GM18502 (cell line): ENCODE measurements around the gene KYAT1.
A peak's percentile ranks its signal among the peaks of the same experiment; 100 is the strongest.
"Not testable (repeated sequence)": the region's sequence is repeated elsewhere in the genome, so short reads cannot be mapped to it uniquely, and the experiment has no call there.

ENCODE experiments used
- ATAC-seq: cut with Tn5 transposase; IDR thresholded peaks from one replicate; pipeline ENCODE4 v1.9.1; 2021; ENCODE audit warnings: mild to moderate bottlenecking; ENCODE audit not compliant: unreplicated experiment, poor library complexity

Gene KYAT1

DNA sequence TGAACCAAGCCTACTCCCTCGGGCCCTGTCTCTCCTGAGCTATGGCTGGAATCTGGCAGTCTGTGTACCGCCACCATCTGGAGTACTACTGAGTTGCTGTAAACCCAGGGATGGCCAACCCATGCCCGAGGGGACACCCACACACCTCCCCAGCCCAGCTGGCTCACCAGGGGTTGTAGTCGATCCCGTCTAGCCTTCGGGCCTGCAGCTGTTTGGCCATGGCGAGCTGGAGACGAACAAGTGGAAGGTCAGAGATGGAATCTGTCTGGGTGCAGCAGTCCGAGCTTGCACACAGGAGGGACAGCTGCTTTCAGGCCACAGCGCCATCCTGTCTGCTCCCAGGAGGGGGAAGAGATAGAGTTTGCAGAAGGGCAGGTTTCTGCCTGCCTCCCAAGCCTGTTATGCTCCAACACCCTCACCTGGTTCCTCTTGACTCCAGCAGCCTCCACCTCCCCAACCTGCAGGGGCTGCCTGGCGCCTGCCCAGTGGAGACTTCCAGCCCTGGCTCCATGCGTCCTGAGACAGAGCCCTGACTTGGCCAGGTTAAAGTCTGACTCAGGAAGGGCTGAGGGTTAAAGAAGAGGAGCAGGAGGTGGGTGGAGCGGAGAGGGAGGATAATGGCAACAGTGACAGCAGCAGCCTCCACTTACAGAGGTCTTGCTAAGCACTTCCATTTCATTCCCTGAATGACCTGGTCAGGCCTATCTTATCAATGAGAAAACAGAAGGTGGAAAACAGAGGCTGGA lies 36.4 kb downstream of the KYAT1 start:
- no peak for ATAC-seq

DNA sequence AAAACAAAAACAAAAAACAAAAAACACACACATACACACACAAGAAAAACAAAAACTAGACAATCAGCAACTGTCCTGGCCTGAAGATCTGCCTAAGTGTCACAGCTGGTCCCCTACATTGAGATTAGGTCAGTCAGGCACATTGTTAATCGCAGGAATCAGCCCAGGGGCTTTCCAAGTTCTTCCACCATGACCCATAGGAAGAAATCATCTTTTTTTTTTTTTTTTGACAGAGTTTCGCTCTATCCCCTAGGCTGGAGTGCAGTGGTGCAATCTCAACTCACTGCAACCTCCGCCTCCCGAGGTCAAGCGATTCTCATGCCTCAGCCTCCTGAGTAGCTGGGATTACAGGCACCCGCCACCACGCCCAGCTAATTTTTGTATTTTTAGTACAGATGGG lies 38.6 kb downstream of the KYAT1 start:
- ATAC-seq: not testable (repeated sequence)

DNA sequence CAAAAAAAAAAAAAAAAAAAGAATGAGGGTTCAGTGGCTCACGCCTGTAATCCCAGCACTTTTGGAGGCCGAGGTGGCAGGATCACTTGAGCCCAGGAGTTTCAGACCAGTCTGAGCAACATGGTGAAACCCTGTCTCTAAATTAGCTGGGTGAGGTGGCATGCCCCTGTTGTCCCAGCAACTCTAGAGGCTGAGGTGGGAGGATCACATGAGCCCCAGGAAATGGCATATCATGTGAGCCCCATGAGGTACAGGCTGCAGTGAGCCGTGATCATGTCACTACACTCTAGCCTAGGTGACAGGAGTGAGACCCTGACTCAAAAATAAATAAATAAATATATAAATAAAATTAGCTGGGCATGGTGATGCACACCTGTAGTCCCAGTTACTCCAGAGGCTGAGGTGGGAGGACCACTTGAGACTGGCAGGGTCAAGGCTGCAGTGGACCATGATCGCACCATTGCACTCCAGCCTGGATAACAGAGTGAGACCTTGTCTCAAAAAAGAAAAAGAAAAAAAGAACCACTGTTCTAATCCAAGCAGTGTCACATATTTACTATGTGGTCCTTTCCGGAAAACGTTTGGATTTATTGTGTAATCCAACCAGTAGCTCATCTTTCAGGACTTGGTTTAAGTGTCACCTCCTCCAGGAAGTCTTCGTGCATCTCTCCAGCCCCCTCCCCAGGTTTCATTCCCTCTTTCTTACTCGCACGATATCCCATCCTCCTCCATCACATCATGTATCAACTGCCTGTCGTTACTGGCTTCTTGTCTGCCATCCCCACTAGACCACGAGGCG lies 39.9 kb downstream of the KYAT1 start:
- ATAC-seq: no peak

DNA sequence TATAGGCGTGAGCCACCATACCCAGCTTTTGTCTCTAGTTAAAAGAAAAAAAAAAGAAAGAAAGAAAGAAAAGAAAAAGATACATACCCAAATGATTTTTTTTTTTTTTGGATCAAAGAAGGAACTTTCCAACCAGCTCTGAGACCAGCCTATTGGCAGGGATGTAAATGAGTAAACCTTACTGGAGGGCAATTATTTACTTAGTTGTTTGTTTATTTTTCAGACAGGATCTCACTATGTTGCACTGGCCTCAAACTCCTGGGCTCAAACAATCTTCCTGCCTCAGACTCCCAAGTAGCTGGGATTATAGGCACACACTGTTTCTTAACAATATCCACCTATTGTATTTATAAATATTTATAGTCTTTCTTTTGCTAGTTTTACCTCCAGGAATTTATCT lies 41.2 kb downstream of the KYAT1 start:
- no peak for ATAC-seq

DNA sequence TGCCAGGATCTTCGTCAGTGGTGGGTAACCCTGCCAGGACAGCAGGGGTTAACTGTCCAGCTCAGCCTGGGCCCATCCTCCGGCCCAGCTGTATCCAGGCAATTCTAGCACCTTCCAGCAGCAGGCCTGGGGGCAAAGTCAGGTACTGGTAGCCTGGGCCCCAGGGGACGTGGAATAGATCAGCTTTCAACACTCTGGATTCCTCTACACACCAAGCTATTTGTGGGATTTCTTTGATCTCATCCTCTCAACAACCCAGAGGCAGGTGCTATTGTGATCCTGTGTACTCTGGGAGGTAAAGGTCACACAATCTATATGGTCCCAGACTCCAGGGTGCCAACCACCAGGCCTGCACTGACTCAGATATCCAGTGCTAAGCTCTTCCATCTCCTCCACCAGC lies 43.4 kb downstream of the KYAT1 start:
- no peak for ATAC-seq

DNA sequence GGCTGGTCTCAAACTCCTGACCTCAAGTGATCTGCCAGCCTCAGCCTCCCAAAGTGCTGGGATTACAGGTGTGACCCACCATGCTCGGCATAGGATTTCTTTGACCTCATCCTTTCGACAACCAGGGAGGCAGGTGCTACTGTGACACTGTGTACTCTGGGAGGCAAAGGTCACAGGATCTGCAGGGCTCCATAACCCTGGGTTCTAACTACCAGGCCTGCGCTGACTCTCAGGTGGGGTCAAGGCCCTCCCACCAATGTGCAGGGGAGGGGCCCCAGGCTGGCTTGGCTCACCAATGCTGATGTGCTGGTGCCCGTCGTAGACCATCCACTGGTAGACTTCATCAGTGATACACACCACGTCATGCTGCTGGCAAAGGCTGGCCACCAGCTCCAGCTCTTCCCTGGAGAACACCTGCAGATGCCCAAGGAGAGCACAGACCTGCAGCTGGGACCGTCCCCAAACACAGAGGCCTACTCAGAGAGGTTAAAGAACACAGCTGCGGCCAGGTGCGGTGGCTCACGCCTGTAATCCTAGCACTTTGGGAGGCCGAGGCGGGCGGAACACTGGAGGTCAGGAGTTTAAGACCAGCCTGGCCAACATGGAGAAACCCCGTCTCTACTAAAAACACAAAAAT lies 45.1 kb downstream of the KYAT1 start:
- no peak for ATAC-seq

DNA sequence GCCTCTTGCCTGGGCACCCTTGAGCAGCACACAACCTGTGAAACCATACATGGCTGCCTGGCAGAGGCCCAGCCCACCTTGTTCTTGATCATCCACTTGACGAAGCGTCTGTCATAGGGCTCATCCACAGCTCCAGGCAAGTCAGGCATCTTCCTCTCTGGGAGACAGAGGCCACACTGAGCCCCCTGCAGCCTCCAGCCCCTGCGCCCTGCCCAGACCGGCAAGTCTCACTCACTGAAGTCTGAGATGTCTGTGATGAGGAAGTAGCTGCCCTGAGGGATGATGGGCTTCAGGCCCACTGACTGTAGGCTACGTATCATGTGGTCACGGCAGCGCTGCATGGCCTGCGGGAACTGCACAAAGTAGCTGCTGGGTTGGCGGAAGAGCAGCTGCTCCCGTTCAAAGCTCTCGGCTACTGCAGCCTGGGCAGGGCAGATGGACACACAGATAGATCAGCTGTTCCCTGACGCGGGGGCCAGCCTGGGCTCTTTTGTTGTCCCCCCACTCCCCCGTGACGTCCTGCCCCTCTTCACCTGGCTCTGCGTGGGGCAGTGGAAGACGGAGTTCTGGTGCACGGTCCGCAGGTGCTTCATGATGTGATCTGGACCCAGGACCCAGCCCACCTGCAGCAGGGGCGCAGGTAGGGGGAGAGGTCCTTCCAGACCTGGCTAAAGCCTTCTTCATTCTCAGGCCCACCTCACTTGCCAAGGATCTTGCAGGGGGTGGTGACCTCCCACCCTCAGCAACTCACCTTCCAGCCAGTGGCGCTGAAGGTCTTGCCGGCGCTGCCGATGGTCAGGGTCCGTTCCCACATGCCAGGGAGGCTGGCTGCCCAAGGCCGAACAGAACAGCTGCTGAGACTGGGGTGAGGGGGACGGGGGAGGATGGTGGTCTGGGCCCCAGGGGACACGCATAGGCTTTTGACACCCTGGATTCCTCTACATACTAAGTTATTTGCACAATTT lies 46.2 kb downstream of the KYAT1 start:
- ATAC-seq: no peak

DNA sequence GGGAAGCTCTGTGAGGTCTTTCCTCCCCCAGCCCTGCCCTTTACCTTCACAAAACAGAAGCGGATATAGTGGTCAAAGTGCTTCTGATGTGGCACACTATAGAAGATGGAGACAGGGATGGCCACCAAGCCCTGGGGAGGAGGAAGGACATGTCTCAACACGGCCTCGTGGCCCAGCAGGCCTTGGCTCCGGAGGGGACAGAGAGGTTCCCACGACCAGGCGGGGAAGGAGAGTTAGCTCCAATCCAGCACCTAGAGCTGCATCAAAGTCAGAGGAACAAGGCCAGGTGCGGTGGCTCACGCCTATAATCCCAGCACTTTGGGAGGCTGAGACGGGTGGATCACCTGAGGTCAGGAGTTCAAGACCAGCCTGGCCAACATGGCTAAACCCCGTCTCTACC lies 48.1 kb downstream of the KYAT1 start:
- no peak for ATAC-seq

DNA sequence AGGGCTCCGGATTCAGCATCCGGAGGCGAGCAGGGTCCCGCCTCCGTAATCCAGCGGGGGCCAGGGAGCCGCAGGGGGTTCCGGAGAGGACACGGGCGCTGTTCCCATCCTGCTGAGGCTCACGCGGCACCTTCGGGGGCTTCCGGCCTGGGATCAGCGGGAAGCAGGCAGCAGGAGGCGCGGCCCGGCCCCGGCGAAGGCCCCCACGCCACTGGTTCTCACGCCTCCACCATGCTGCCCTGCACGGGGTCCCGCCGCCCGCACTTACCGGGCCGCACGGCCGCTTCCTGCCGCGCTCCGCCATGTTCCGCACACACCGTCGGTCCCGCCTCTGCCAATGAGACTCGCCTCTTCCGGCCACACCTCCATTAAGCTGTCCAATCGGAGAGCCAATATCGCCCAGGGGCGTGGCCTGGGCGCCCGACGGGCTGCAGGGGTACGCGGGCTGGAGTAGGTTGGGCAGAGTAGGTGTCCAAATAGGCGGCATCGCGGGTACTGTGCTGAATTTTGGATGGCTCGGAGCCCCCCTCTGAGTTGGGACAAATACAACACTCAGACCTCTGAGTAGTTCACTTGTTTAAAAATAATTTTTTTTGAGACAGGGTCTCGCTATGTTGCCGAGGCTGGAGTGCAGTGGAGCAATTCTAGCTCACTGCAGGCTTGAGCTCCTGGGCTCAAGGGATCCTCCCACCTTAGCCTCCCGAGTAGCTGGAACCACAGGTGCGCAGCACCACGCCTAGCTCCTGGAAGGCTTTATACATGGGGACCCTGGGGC lies 52.1 kb downstream of the KYAT1 start, which contains the start of gene SPOUT1:
Gene SPOUT1 (minus strand): TSS at position 318 of the 775 bp plus-strand sequence. CDS start 14 bp downstream, at position 304.
- peak; percentile 98 for ATAC-seq

DNA sequence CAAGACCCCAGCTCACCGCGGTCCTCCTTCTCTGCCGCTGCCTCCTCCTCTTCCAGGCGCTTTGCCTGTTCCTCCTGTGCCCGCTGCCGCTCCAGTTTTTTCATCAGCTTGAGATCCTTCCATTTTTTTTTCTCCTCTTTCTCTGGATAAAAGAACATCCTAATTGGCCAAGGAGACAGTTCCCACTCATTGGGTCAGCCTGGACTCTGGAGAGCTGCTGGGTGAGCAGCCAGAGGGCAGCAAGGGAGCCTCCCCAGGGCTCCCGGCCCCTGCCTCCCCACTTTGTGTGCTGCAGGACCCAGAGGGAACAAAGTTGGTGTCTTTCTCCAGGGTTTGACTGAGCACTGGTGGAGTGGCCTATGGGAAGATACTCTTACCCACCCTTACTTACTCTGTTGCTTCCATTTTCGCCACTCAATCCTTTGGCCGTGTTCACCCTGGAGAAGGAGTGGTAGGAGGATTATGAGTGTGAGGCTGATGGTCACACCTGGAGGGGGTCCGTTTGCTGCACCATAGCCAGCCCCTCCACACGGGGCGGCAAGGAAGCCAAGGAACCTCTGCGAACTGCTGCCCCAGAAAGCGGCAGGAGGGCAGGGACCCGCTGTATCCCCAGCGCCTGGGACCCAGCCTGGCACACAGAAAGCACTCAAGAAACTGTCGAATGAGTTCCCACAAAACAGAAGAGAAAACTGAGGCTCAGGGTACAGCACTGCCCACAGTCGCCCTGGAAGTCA lies 52.9 kb downstream of the KYAT1 start:
- ATAC-seq: no peak

DNA sequence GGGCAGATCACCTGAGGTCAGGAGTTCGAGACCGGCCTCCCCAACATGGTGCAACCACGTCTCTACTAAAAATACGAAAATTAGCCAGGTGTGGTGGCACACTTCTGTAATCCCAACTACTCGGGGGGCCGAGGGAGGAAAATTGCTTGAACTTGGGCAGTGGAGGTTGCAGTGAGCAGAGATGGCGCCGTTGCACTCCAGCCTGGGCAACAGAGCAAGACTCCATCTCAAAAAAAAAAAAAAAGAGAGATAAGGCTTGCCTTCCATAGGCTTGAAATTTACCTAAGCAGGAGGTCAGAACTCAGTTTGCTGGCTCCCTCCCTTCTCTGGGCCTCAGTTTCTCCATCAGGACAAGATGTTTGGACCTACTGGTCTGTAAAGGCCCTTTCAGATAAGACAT lies 53.5 kb downstream of the KYAT1 start:
- no peak for ATAC-seq

DNA sequence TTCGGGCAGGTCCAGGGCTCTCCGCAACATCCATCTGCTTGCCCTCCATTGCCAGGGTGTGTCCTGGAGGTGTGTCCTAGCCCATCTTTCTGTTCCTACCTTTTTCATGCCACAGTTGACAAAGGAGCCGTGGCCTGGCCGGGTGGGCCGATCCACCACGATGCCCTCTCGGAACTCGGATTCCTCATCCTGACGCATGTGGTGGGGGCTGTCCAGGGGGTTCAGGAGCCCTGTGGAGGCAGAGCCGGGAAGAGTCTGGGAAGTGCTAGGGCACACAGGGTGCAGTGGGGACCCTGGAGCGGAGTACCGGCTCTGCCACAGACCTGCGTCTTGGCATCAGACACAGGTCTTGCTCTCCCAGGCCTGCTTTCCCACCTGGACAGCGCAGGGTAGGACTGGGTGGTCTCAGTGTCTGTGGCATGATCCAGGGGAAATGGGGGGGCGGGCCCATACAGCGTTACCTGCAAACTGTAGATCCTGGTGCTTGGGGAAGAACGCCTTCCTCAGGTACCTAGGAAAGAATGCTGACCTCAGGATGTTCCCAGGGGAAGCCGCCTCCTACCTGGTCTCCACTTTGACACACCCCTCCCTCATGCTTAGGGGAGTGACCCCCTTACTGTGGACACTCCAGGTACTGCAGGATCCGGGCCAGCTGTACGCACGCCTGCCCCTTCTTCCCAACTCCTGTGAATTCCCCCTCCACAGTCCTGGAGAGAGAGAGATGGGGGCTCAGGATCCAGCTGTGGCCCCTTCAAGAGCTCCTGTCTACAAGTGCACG lies 55.6 kb downstream of the KYAT1 start:
- ATAC-seq: no peak

DNA sequence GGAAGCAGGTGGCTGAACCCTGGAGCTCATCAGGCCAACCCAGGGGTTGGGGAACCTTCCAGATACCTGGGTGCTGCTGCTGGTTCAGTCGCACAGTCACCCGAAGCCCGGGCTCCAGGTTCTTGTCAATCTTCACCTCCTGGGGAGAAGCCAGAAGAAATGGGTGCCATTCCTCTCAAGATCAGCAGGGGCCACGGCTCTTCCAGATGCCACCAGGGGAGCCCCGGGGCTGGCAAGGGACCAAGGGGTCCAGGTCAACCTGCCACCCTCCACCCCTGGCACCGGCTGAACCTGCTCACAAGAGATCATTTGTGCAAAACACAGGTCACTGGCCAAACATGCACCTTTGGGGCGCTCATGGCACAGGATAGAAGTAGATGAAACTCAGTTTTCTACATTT lies 56.8 kb downstream of the KYAT1 start:
- no peak for ATAC-seq

DNA sequence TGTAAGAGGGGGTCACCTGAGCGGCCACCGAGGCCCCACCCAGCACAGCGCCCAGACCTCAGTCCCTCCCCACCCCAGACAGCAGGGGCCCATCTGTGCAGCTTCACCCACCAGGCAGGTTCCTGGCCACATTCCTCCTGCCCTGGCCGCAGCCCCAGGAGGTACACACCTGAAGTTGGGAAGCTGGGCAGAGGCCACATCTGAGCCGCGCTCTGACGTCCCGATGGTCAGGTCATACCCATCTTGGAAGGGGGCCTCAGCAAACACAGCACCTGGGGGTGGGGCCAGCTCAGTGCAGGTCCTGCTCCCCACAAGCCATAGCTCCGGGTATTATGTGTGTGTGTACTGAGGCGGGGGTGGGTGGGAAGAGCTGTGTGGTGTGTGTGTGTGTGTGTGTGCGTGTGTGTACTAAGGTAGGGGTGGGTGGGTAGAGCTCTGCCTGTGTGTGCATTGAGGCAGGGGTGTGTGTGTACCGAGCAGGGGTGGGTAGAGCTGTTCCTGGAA lies 57.8 kb downstream of the KYAT1 start:
- ATAC-seq: no peak

DNA sequence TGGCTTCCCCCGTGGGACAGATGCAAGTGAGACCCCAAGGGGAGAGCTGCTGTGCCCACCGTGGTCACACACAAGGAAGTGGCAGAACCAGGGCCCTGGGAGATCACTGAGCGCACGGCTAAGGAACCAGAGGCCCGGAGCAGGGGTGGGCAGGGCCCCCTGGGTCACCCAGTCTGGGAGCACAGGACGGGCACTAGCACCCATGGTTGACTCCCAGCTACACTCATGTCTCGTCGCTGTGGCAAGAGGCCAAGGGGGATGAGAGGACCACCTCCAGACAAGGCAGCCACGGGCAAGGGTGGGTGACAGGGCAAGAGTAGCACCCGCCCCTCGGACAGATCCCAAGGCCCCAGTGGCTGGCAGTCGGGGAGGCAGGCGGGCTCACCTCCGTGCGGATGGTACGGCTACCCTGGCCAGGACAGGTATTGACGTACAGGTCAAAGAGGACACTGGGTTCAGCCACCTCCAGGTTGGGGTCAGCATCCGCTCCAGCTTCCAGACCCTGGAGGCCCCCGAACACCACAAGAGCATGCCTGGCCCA lies 58.3 kb downstream of the KYAT1 start:
- ATAC-seq: no peak

DNA sequence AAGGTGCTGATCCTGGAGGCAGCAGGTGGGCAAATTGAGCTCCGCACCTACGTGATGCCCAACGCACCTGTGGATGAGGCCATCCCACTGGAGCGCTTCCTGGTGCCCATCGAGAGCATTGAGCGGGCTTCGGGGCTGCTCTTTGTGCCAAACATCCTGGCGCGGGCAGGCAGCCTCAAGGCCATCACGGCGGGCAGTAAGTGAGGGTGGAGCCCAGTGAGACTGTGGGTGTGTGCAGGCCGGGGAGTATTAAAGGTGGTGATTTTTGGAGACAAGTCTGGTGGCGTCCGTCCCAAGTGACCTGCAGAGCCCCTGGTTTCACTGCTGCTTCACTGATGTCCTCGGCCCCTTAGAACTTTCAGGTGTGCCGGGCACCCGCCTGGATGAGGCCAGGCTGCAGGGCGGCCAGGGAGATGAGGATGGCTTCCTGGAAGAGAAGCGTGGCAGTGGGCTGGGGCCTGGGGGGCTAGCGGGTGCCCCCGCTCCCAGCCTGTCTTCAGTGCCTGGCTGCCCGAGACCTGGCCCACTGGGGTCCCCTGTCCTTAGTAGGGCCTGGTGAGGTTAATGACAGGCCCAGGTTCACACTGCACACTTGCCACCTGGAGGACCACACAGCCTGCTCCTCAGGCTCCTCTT lies 59.2 kb downstream of the KYAT1 start:
- no peak for ATAC-seq
